Left lung (tissue), 10 donors: ENCODE measurements around the gene MAP6. TPM values are rescaled to one million over a fixed set of nuclear protein-coding genes. Genes with fewer than 3 reads are reported as not detected.

ENCODE experiments used
- ATAC-seq: fragments of 200-7000 bp; cut with Tn5 transposase; one replicate; pipeline ENCODE4 v1.9.1; 2020; ENCODE audit warnings: moderate library complexity
- DNase-seq, 4 donors: peaks; one replicate each; pipeline ENCODE4 v3.0.0-alpha.2; 2013 to 2020
- H3K27ac ChIP-seq, 2 donors: fragments of 200-600 bp; sonication (generic) in 1 of 2; one replicate each; pipeline versions ENCODE4 v1.5.0 to v1.8.0; 2020 to 2021
- H3K27me3 ChIP-seq, 2 donors: fragments of 200-600 bp; sonication (generic) in 1 of 2; one replicate each; pipeline versions ENCODE4 v1.5.0 to v1.8.0; 2020 to 2021
- H3K36me3 ChIP-seq, 2 donors: fragments of 200-600 bp; sonication (generic) in 1 of 2; one replicate each; pipeline versions ENCODE4 v1.5.0 to v1.8.0; 2020 to 2021
- H3K4me1 ChIP-seq, 2 donors: fragments of 200-600 bp; one replicate each; pipeline ENCODE4 v1.8.0; 2021
- H3K4me3 ChIP-seq, 2 donors: fragments of 200-600 bp; sonication (generic) in 1 of 2; one replicate each; pipeline versions ENCODE4 v1.5.0 to v1.8.0; 2020 to 2021; ENCODE audit warnings: mild to moderate bottlenecking in 1 of 2
- H3K9me3 ChIP-seq, 2 donors: fragments of 200-600 bp; sonication (generic) in 1 of 2; one replicate each; pipeline versions ENCODE4 v1.5.0 to v1.8.0; 2020 to 2021
- intact Hi-C, 2 donors: fragments of 100-400 bp; cut with DNase I; formaldehyde crosslinking; loops; one replicate each; pipeline versions ENCODE4 v1.11.2 to v1.14.2; 2022
- polyA plus RNA-seq, 6 donors: library from polyadenylated mRNA; unstranded; fragments of 120-200 nt; gene quantifications; one replicate each; pipeline ENCODE4 v1.2.1, GENCODE V29; 2013; ENCODE audit not compliant: insufficient read length in 6 of 6
- total RNA-seq, 2 donors: library from RNA; stranded (reverse); fragmentation: NEBNext Ultra II Directional; extraction: Animal tissue kit (Norgen Biotek cat#: 25700); gene quantifications; one replicate each; pipeline ENCODE4 v1.2.1, GENCODE V29; 2021
- TF ChIP-seq, protein P1 (sequence below), 2 donors: fragments of 200-600 bp; sonication (generic) in 1 of 2; IDR thresholded peaks; one replicate each; pipeline versions ENCODE4 v1.5.0 to v1.8.0; 2021; ENCODE audit warnings: antibody characterized with exemption in 2 of 2
- donor health status: DM: no; HTN: yes; CAD: no.
- donor health status: DM: no; HTN: no; CAD: no.

The MAP6 gene
- total and polyA plus RNA-seq, 8 donors = 5.9 to 9.8 (median 7.8) TPM

DNA sequence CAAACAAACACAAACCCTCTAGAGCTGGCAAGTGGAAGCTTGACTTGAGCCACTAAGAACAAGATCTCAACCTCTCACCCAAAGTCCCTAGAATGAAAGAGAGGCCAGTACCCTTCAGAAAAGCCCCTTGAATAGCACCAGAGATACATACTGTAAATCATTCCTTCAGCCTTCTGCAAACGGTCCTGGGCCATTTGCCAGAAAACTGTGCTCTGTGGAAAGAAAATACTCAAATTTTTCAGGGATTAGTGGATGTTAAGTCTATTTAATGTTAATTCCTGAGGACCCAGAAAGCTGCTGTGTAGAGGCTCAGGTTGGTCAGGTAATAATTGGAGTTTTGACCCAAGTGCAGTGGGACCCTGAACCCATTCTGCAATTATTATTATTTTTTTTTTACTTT lies 89.9 kb downstream of the MAP6 start:
- peaks cover 0 to 6% of the 10 kb centered on the region in 2 donors for H3K36me3 ChIP-seq
- TF ChIP-seq, protein P1, sequence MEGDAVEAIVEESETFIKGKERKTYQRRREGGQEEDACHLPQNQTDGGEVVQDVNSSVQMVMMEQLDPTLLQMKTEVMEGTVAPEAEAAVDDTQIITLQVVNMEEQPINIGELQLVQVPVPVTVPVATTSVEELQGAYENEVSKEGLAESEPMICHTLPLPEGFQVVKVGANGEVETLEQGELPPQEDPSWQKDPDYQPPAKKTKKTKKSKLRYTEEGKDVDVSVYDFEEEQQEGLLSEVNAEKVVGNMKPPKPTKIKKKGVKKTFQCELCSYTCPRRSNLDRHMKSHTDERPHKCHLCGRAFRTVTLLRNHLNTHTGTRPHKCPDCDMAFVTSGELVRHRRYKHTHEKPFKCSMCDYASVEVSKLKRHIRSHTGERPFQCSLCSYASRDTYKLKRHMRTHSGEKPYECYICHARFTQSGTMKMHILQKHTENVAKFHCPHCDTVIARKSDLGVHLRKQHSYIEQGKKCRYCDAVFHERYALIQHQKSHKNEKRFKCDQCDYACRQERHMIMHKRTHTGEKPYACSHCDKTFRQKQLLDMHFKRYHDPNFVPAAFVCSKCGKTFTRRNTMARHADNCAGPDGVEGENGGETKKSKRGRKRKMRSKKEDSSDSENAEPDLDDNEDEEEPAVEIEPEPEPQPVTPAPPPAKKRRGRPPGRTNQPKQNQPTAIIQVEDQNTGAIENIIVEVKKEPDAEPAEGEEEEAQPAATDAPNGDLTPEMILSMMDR (IDR thresholded peaks at IDR 0.05) = no peak
- H3K27me3 ChIP-seq = peaks cover 0 to 20% of the 10 kb centered on the region in 2 donors
- H3K27ac ChIP-seq = no peak overlapping the region
- peaks cover 10 to 35% of the 10 kb centered on the region in 2 donors for H3K4me1 ChIP-seq
- intact Hi-C loops = no loop called here
- ATAC-seq = no peak
- H3K4me3 ChIP-seq = no peak overlapping the region
- H3K9me3 ChIP-seq = no peaks in the 10 kb centered on the region
- DNase-seq = no peak

DNA sequence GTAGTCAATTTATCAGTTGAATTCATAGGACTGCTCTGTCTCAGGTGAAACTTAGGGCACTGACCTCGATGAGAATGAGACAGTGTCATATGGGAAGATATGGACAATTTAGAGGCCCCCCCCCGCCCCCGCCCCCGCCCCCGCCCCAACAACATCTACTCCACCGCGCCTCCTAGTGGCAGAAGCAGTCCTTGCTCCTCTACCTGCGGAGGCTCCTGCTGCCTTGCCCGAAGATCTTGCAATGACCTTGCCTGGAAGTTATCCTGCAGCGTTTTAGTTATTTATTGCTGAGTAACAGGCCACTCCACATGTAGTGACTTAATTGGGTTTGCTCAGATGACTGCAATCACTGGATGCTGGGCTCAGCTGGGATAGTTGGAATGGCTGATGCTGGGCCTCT lies 91.6 kb downstream of the MAP6 start:
- Histone ChIP-seq H3K4me1 (peaks cover 8 to 18% of the 10 kb centered on the region in 2 donors), H3K27me3 (peaks cover 0 to 3% of the 10 kb centered on the region in 2 donors), H3K36me3 (peaks cover 0 to 24% of the 10 kb centered on the region in 2 donors), H3K4me3 (no peak overlapping the region), H3K9me3 (no peaks in the 10 kb centered on the region), H3K27ac (peak overlapping the region in 1 of 2 donors; percentile 67)
- peak; percentile 66 for ATAC-seq
- intact Hi-C loops = no loop called here
- TF ChIP-seq, protein P1 (IDR thresholded peaks at IDR 0.05) = peak; percentile 49 to 64
- no peak for DNase-seq

DNA sequence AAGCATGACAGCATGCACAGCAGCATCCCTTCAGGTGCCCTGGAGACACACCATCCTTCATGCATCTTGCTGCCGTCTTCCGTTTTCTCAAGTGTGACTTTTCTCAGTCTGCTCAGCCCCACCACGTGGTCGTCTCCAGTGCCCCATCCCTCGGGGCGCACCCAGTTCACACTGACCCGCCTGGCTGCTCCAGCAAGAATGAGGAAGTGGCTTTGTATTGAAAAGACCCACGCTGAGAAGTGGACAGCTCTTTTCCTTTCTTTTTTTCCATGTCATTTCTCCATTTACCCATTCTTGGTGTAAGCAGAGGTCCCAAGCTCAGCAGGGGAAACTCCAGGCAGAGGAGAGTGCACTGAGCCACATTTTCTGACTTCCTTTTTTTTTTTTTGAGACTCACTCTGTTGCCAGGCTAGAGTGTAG lies 92.3 kb downstream of the MAP6 start:
- Histone ChIP-seq H3K27ac (peak overlapping the region; percentile 66 to 67), H3K9me3 (no peaks in the 10 kb centered on the region), H3K4me3 (no peak overlapping the region), H3K36me3 (peaks cover 0 to 31% of the 10 kb centered on the region in 2 donors), H3K27me3 (no peaks in the 10 kb centered on the region), H3K4me1 (peaks cover 8 to 18% of the 10 kb centered on the region in 2 donors)
- DNase-seq (peak in 3 of 4 donors; percentile 60 to 88 (median 83)), ATAC-seq (peak; percentile 77)
- intact Hi-C loops = no loop called here
- TF ChIP-seq, protein P1 (IDR thresholded peaks at IDR 0.05) = no peak

DNA sequence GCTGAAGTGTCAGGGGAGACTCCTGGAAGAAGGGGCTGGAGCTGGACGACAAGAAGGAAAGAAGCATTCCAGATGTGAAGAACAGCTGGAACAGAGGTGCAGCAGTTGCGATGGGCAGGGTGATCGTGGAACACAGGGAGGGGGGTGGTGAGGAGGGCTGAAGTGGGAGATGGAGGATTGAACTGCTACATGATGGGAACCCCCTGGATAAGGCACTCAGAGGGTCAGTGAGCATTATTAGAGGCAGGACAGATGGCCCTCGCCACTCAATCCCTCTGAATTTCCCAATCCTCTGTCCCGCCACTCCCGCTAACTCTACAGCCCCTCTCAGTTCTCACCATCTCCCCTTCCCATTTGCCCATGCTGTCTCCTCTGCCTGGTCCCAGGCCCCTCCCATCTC lies 92.8 kb downstream of the MAP6 start:
- no peaks in the 10 kb centered on the region for H3K9me3 ChIP-seq
- H3K36me3 ChIP-seq = peaks cover 0 to 36% of the 10 kb centered on the region in 2 donors
- no peak for ATAC-seq
- H3K27me3 ChIP-seq = no peaks in the 10 kb centered on the region
- H3K27ac ChIP-seq = peak overlapping the region; percentile 66 to 67
- TF ChIP-seq, protein P1 (IDR thresholded peaks at IDR 0.05) = no peak
- no peak for DNase-seq
- intact Hi-C loops = no loop called here
- peaks cover 8 to 21% of the 10 kb centered on the region in 2 donors for H3K4me1 ChIP-seq
- H3K4me3 ChIP-seq = no peak overlapping the region

DNA sequence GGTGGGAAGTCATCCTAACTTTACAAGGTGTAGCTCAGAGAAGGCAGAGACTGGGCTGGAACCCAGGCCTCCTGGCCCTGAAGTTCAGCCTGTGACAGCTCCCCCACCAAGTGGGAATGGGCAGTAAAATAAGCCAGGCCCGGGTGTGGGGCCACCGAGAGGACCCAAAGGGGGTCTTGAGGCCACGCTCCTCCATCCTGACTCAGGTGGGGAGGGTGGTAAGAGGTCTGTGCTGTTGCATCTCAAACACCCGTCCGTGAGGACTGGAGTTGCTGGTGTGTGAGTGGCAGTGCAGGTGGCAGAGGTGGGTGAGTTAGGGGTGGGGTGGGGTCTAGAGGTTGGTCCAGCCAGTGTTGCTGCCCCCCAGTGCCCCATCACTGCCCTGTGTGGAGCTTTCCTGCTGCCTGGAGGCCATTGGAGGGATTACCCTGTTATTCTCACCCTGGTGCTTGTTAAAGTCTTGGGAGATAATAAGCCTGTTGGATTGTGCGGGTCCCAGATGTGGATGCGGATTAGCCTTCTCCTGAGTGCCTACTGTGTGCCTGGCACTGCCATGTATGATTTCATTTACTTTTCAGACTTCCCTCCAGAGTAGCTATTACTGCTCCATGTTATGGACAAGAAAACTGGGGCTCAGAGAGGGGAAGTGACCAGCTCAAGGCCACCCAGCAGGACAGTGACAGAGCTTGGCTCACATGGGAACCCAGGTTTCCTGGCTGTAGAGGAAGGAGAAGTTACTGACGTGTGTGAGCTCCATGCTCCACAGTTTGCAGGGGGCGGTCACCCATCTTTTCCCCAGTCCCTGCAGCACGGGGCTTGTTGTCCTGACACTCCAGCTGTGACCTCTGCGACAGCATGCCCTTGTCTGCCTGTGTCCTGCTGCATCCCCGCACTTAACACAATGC lies 93.9 kb downstream of the MAP6 start:
- Histone ChIP-seq H3K9me3 (no peaks in the 10 kb centered on the region), H3K36me3 (peaks cover 0 to 46% of the 10 kb centered on the region in 2 donors), H3K27me3 (no peaks in the 10 kb centered on the region), H3K4me3 (no peak overlapping the region), H3K4me1 (peaks cover 8 to 30% of the 10 kb centered on the region in 2 donors), H3K27ac (no peak overlapping the region)
- DNase-seq = no peak
- no peak for ATAC-seq
- intact Hi-C loops = no loop called here
- TF ChIP-seq, protein P1 (IDR thresholded peaks at IDR 0.05) = no peak
